NCI-H2107 treated with DMSO at 0.1 percent for 48 hours (cell line): Measurements from ENCODE around the gene MAGEF1.

Source experiments
- DNase-seq: peaks from one replicate; lab custom pipeline; 2025; ENCODE audit not compliant: unreplicated experiment; lab: John Stamatoyannopoulos, UW

The MAGEF1 gene

GRCh38 chr3:184726497-184726896 is 14.6 kb upstream of the MAGEF1 start:
- DNase-seq = no peak

GRCh38 chr3:184725176-184725719 is 13.4 kb upstream of the MAGEF1 start:
- no peak for DNase-seq

- no peak for DNase-seq
Measured at GRCh38 chr3:184724699-184725098, 12.8 kb upstream of the MAGEF1 start.

- no peak for DNase-seq
Measured at GRCh38 chr3:184719709-184720108, 7.8 kb upstream of the MAGEF1 start.

GRCh38 chr3:184718431-184718830 is 6.6 kb upstream of the MAGEF1 start:
- DNase-seq = no peak

GRCh38 chr3:184717399-184717983 is 5.6 kb upstream of the MAGEF1 start:
- DNase-seq = peak; percentile 74

- DNase-seq = peak; percentile 87
Measured at GRCh38 chr3:184716622-184717398, 4.9 kb upstream of the MAGEF1 start.

GRCh38 chr3:184715943-184716621 is 4.2 kb upstream of the MAGEF1 start:
- DNase-seq = no peak

GRCh38 chr3:184713521-184713920 is 1.7 kb upstream of the MAGEF1 start:
- DNase-seq = no peak

- DNase-seq = no peak
Measured at GRCh38 chr3:184713040-184713355, 1.1 kb upstream of the MAGEF1 start.

GRCh38 chr3:184712248-184713039 is 580 bp upstream of the MAGEF1 start:
- DNase-seq = no peak

GRCh38 chr3:184710870-184711492 is 883 bp downstream of the MAGEF1 start:
- no peak for DNase-seq

- no peak for DNase-seq
Measured at GRCh38 chr3:184703657-184704056, 8.2 kb downstream of the MAGEF1 start.

- no peak for DNase-seq
Measured at GRCh38 chr3:184700759-184701158, 11.1 kb downstream of the MAGEF1 start.

- no peak for DNase-seq
Measured at GRCh38 chr3:184697845-184698244, 14.0 kb downstream of the MAGEF1 start.

GRCh38 chr3:184696697-184697096 is 15.2 kb downstream of the MAGEF1 start:
- no peak for DNase-seq

- no peak for DNase-seq
Measured at GRCh38 chr3:184694716-184695115, 17.1 kb downstream of the MAGEF1 start.

GRCh38 chr3:184694133-184694665 is 17.7 kb downstream of the MAGEF1 start:
- no peak for DNase-seq

- DNase-seq = no peak
Measured at GRCh38 chr3:184693011-184693975, 18.6 kb downstream of the MAGEF1 start.
